SK-N-DZ (cell line): ENCODE data around the gene ASTN1.

ENCODE experiments used
- DNase-seq: peaks from one replicate; pipeline ENCODE4 v3.0.0-alpha.2; 2015; ENCODE audit warnings: low spot score

The ASTN1 gene

GRCh38 chr1:176879784-176880620, 284.5 kb downstream of the ASTN1 start:
- no peak for DNase-seq

- DNase-seq = no peak
These were observed 285.6 kb downstream of the ASTN1 start for GRCh38 chr1:176878750-176879536.

GRCh38 chr1:176877557-176877956, 287.0 kb downstream of the ASTN1 start:
- no peak for DNase-seq

GRCh38 chr1:176876966-176877515, 287.5 kb downstream of the ASTN1 start:
- DNase-seq = no peak

GRCh38 chr1:176869577-176869976, 294.9 kb downstream of the ASTN1 start:
- DNase-seq = no peak

GRCh38 chr1:176866011-176866714, 298.3 kb downstream of the ASTN1 start:
- DNase-seq = no peak

- DNase-seq = no peak
These were observed 300.3 kb downstream of the ASTN1 start for GRCh38 chr1:176864211-176864610.

- no peak for DNase-seq
These were observed 300.9 kb downstream of the ASTN1 start for GRCh38 chr1:176863613-176864012.

GRCh38 chr1:176858433-176858916, 306.0 kb downstream of the ASTN1 start:
- DNase-seq = no peak

GRCh38 chr1:176857632-176858031, 306.9 kb downstream of the ASTN1 start:
- no peak for DNase-seq

GRCh38 chr1:176854758-176855745, 309.5 kb downstream of the ASTN1 start:
- no peak for DNase-seq

GRCh38 chr1:176854121-176854520, 310.4 kb downstream of the ASTN1 start:
- DNase-seq = no peak

- no peak for DNase-seq
These were observed 311.0 kb downstream of the ASTN1 start for GRCh38 chr1:176853503-176853902.

GRCh38 chr1:176852124-176852523, 312.4 kb downstream of the ASTN1 start:
- no peak for DNase-seq

GRCh38 chr1:176850871-176851270, 313.6 kb downstream of the ASTN1 start:
- no peak for DNase-seq

GRCh38 chr1:176849281-176849680, 315.2 kb downstream of the ASTN1 start:
- DNase-seq = no peak

- DNase-seq = peak; percentile 74
These were observed 317.5 kb downstream of the ASTN1 start for GRCh38 chr1:176847052-176847451.

- DNase-seq = peak; percentile 57
These were observed 320.9 kb downstream of the ASTN1 start for GRCh38 chr1:176843352-176844297.

- no peak for DNase-seq
These were observed 323.3 kb downstream of the ASTN1 start for GRCh38 chr1:176841238-176841637.
